Endothelial cell (in vitro differentiated cells): ENCODE data around the gene TNNI2. TPM values are rescaled to one million over a fixed set of nuclear protein-coding genes. Genes with fewer than 3 reads are reported as not detected.

Source experiments
- DNase-seq: peaks from one replicate; pipeline ENCODE4 v3.0.0; 2021; ENCODE audit warnings: low spot score
- H3K27ac Mint-ChIP-seq: one replicate; pipeline ENCODE4 v1.8.0; 2021; ENCODE audit warnings: mixed read lengths, inconsistent platforms; ENCODE audit not compliant: unreplicated experiment
- H3K27me3 Mint-ChIP-seq: one replicate; pipeline ENCODE4 v1.8.0; 2021; ENCODE audit warnings: mild to moderate bottlenecking, moderate library complexity, mixed read lengths, inconsistent platforms; ENCODE audit not compliant: unreplicated experiment
- H3K36me3 Mint-ChIP-seq: one replicate; pipeline ENCODE4 v1.8.0; 2021; ENCODE audit warnings: mild to moderate bottlenecking, low read depth, mixed read lengths, inconsistent platforms; ENCODE audit not compliant: unreplicated experiment
- H3K4me1 Mint-ChIP-seq: one replicate; pipeline ENCODE4 v1.8.0; 2021; ENCODE audit warnings: mild to moderate bottlenecking, mixed read lengths, inconsistent platforms; ENCODE audit not compliant: unreplicated experiment
- H3K4me3 Mint-ChIP-seq: one replicate; pipeline ENCODE4 v1.8.0; 2021; ENCODE audit warnings: mild to moderate bottlenecking, mixed read lengths, inconsistent platforms; ENCODE audit not compliant: unreplicated experiment
- H3K9me3 Mint-ChIP-seq: one replicate; pipeline ENCODE4 v1.8.0; 2021; ENCODE audit warnings: mixed read lengths, inconsistent platforms; ENCODE audit not compliant: unreplicated experiment
- CTCF ChIP-seq: fragments of 200-600 bp; sonication (generic); IDR thresholded peaks from one replicate; pipeline ENCODE4 v1.5.0; 2021; ENCODE audit warnings: antibody characterized with exemption; ENCODE audit not compliant: unreplicated experiment
- total RNA-seq: library from RNA; stranded (reverse); fragmentation: NEBNext Ultra II Directional; extraction: Animal tissue kit (Norgen Biotek cat#: 25700); gene quantifications from one replicate; pipeline ENCODE4 v1.2.1, GENCODE V29; 2021; ENCODE audit not compliant: unreplicated experiment

Gene TNNI2
- total RNA-seq, 1 donor from 2014 or later, result not detected

GRCh38 chr11:1854949-1855885 is 16.4 kb downstream of the TNNI2 start:
- DNase-seq, result no peak
- Mint-ChIP-seq H3K27me3 (peaks cover 9% of the 10 kb centered on the region), H3K27ac (no peak overlapping the region), H3K4me3 (no peak overlapping the region), H3K9me3 (no peaks in the 10 kb centered on the region), H3K36me3 (no peaks in the 10 kb centered on the region), H3K4me1 (no peaks in the 10 kb centered on the region)
- no peak for TF ChIP-seq CTCF

GRCh38 chr11:1855886-1856265 is 17.1 kb downstream of the TNNI2 start:
- H3K4me1 Mint-ChIP-seq, result no peaks in the 10 kb centered on the region
- H3K9me3 Mint-ChIP-seq, result no peaks in the 10 kb centered on the region
- no peak for DNase-seq
- peaks cover 6% of the 10 kb centered on the region for H3K27me3 Mint-ChIP-seq
- TF ChIP-seq CTCF, result no peak
- H3K4me3 Mint-ChIP-seq, result no peak overlapping the region
- no peaks in the 10 kb centered on the region for H3K36me3 Mint-ChIP-seq
- H3K27ac Mint-ChIP-seq, result no peak overlapping the region

- DNase-seq, result no peak
- H3K4me1 Mint-ChIP-seq, result no peaks in the 10 kb centered on the region
- peaks cover 6% of the 10 kb centered on the region for H3K27me3 Mint-ChIP-seq
- TF ChIP-seq CTCF, result no peak
- no peaks in the 10 kb centered on the region for H3K9me3 Mint-ChIP-seq
- no peaks in the 10 kb centered on the region for H3K36me3 Mint-ChIP-seq
- no peak overlapping the region for H3K27ac Mint-ChIP-seq
- no peak overlapping the region for H3K4me3 Mint-ChIP-seq
These were observed 17.7 kb downstream of the TNNI2 start for GRCh38 chr11:1856306-1857005.

- Mint-ChIP-seq H3K27ac (no peak overlapping the region), H3K4me3 (no peak overlapping the region)
These were observed 18.3 kb downstream of the TNNI2 start for GRCh38 chr11:1857064-1857463.

More at GRCh38 chr11:1857064-1857463, 18.3 kb downstream of the TNNI2 start:
- H3K4me1 Mint-ChIP-seq, result no peaks in the 10 kb centered on the region
- no peaks in the 10 kb centered on the region for H3K36me3 Mint-ChIP-seq
- peaks cover 5% of the 10 kb centered on the region for H3K27me3 Mint-ChIP-seq
- H3K9me3 Mint-ChIP-seq, result no peaks in the 10 kb centered on the region
- DNase-seq, result no peak
- no peak for TF ChIP-seq CTCF
